HTERT RPE-1 (cell line): Measurements from ENCODE around the gene REPS1.

ENCODE experiments used
- in situ Hi-C: fragments of 300-500 bp; cut with MboI; formaldehyde crosslinking; loops from 4 replicates; pipeline ENCODE4 v1.14.3; 2020; ENCODE audit warnings: low sequenced_read_pairs

Gene REPS1

GRCh38 chr6:138973466-138974153 lies 14.4 kb downstream of the REPS1 start:
- in situ Hi-C loops, result no loop called here

- in situ Hi-C loops, result no loop called here
Measured at GRCh38 chr6:138972226-138972665, 15.8 kb downstream of the REPS1 start.

DNA sequence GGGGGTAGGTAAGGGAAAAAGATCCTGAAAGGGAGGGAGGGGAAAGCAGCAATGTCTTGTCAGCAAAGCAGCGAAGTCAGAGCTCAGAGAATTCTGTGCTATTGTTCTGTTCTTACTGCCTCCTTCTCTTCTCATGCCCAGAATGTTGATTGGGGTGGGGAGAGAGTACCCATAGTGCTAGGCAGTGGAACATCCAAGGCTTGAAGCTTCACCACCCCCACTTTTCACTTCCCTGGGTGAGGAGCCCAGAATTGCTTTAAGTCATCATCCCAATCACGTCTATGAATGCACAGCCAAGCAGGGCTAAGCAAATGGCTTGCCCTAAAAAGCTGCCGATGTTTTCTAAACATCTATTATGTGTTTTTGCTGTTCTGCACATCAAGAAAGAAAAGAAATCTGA lies 16.5 kb downstream of the REPS1 start:
- in situ Hi-C loops, result no loop called here

DNA sequence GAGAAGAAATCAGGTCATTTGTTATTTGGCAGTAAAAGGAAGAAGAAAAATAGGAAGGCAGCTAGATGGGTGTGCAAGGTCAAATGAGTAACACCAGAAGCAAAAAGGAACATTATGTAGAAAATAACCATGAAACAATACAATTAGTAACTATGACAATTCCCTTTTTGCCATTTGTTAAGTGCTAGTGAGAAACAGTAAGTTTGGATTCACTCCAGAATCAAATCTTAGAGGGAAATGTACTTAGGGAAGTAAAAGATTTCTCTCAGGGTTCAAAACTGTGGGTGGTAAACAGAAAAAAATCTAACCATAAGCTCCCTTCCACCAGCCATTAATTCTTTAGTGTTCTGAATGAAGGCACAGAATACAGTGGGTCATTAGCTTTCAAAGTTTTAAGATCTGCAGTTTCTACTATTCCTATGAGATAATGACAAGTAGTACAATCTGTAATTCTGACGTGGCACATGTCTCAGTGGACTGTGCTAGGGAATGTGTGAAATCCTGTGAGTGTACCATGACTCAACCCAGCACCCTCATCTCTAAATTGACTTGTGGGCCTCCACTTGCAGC lies 17.1 kb downstream of the REPS1 start:
- in situ Hi-C loops, result no loop called here

DNA sequence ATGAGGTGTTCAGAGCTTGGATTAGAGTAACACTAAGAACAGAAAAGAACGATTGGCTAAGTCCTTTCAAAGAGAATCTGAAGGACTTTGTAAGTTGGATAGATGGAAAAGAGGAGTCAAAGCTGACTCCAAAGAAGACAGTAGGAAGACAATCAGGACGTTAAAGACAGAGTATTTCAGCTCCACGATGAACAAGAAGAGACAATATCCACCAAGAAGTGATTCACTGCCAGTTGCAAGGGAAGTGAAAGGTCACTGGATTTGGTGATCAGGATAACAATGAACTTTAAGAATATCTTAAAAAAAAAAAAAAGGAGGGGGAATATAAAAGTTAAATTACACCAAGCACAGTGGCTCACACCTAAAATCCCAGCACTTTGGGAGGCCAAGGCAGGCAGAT lies 17.9 kb downstream of the REPS1 start:
- in situ Hi-C loops, result no loop called here

GRCh38 chr6:138966870-138967269 lies 21.2 kb downstream of the REPS1 start:
- in situ Hi-C loops, result no loop called here

DNA sequence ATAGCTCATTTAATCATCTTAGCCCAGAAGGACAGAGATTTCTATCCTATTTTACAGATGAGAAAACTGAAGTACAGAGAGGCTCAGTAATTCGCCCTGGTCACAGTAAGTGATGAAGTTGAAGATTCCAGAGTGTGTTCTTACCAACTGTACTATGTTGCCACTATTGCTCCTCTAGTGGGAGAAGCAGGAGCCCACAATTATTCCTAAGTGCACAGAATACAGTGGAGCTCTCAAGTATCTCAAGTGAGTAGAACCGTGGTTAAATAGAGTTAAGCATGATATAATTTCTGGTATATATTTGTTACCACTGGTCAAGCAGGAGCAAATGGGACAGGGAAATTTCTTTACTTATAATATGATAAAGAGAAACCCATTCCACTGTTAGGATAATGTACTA lies 22.1 kb downstream of the REPS1 start:
- in situ Hi-C loops, result no loop called here

DNA sequence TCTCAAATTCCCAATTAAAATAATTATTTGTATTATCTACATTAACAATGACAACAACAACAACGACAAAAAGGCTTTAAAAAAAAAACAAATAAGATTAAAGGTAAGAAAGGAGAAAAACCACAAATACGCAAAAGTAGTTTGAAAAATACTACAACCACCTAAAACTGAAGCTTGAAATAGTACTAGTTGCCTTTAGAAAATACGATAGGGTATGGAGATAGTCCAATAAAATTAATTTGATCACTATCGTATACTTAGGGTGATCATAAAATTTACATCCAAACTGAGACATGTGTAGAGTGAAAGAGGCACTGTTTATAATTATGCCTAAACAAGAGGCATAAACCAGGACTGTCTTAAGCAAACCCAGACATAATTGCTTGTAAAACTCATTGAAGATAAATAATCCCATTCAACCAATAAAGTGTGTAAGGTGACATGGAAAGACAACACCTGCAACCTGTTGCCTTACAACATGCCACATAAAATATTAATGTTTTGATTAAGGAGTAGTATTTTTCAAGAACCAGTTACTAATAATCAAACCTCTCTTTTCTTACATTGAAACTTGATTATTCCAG lies 22.7 kb downstream of the REPS1 start:
- in situ Hi-C loops, result no loop called here

DNA sequence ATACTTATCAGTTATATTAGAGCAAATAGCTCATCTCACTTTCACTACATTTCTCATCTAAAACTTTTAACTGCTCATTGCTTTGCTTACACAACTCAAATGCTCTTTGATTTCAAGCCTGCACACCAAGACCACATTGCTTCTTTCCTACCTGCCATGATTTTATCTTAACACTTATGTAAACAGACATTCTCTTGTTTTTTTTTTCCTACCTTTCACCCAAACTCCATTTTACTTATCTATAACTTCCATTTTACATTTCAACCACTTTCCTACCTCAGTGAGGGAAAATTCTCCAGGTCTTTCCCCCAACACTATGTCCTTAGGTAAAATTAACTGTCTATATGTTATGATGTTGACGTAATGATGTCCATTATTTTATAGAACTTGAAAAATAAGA lies 24.0 kb downstream of the REPS1 start:
- in situ Hi-C loops, result no loop called here

DNA sequence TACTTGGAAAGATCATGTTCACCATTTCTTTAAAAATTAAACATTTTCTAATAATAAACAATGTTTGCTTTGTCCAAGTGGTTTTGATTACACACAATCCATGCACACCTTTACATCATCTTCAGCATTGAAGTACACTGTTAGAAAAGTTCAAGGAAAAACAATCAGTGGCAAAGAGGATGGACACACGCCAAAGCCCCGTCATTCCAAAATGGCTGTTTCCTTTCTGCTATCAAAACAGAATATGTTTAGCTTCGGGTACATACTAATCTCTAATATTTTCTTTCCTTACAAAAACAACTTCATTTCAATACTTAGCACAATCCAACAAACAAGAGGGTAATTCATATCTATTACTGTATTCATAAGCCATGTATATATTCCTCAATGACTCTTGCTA lies 24.5 kb downstream of the REPS1 start:
- in situ Hi-C loops, result no loop called here

GRCh38 chr6:138963119-138963518 lies 24.9 kb downstream of the REPS1 start:
- in situ Hi-C loops, result no loop called here

GRCh38 chr6:138959521-138959920 lies 28.5 kb downstream of the REPS1 start:
- in situ Hi-C loops, result no loop called here

GRCh38 chr6:138958595-138958994 lies 29.5 kb downstream of the REPS1 start:
- in situ Hi-C loops, result no loop called here

- in situ Hi-C loops, result no loop called here
Measured at GRCh38 chr6:138957903-138958302, 30.1 kb downstream of the REPS1 start.

DNA sequence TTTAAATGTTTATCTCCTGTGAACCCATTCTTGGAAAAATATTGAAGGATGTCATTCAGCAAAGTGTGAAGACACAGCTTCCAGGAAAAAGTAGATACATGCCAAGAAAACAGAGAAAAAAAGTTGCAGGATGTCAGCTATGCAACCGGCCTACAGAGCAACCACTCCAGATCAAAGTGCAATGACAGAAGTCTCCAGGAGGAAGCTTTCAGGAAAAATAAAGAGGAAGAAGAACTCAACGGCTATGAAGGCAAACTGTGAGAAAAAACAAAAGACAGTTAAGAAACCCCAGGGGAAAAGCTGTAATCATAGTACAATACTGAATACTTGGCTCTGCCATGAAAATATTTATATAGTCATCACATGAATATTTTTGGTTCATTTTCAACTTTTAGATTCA lies 30.6 kb downstream of the REPS1 start:
- in situ Hi-C loops, result no loop called here

- in situ Hi-C loops, result no loop called here
Measured at GRCh38 chr6:138956244-138956924, 31.7 kb downstream of the REPS1 start.

GRCh38 chr6:138955262-138955661 lies 32.8 kb downstream of the REPS1 start:
- in situ Hi-C loops, result no loop called here

- in situ Hi-C loops, result no loop called here
Measured at GRCh38 chr6:138953451-138953850, 34.6 kb downstream of the REPS1 start.

- in situ Hi-C loops, result no loop called here
Measured at GRCh38 chr6:138948546-138949179, 39.4 kb downstream of the REPS1 start.

DNA sequence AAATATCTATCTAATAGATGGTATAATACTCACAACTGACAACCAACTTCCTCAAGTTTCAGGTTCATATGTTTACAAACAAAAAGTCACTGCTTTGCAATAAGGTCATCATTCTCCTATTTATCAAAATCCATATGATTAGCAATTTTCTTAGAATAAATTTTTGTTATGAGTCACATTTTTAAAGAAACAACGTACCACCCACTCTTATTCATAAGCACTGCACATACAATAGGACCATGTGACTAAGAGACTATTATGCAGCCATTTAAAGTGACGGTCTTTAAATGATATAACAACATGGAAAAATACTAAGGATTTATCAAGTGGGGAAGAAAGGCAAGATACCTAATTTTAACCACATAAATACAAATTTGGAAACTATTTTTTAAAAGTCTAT lies 40.0 kb downstream of the REPS1 start:
- in situ Hi-C loops, result no loop called here

GRCh38 chr6:138945354-138945753 lies 42.7 kb downstream of the REPS1 start:
- in situ Hi-C loops, result no loop called here
